ENCODE measurements around the gene FRK.
"Not testable (repeated sequence)": the region's sequence is repeated elsewhere in the genome, so short reads cannot be mapped to it uniquely, and the experiment has no call there.

Gene FRK

DNA sequence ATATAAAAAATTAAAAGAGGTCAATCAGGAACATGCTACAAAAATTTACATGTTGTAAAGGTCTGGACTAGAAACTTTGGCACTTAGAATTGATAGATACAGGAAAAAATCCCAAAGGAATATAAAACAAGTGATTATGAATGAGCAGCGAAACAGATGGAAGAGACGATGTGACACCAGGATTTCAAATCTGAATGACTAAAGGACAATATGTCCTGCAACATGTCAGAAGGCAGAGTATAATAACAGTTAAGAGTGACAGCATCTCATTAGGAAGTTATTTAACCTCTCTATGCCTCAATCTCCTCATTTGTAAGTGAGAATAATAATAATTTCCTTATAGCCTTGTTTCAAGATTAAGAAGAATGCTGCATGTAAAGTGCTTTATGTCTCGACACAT is 50.3 kb downstream of the FRK start:
- no peak for DNase-seq (ENCODE audit: low read depth in 2 of 3, low spot score in 1 of 3)

DNA sequence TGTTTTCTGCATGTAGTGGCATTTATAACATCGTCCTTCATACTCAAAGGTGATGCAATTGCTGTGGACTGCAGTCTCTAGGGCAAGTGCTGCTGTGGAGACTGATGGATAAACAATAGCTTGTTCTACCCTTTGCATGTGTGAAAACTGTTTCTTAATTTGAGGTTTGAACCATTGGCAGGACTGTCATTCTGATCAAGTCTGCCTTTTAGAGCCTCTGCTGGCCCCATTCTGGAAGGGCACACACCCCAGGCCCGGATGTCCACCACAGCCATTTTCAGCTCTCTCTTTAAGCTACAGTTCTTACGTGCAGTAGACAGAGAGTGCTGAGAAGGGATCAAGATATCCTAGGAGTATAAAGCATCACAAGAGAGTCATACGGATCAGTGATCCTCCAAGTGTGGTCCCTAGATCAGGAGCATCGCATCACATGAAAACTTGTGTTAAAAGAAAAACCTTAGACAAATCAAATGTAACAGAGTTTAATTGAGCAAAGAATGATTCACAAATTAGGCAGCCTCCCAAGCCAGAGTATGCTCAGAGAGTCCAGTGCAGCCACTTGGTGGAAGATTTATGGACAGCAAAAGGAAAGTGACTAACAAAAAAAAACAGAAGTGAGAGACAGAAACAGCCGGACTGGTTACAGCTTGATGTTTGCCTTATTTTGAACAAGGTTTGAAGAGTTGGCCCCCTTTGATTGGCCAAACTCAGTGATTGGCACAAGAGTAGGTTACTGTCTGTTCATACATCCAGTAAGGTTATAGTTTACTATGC is 52.0 kb downstream of the FRK start:
- no peak for DNase-seq (ENCODE audit: low read depth in 2 of 3, low spot score in 1 of 3)

DNA sequence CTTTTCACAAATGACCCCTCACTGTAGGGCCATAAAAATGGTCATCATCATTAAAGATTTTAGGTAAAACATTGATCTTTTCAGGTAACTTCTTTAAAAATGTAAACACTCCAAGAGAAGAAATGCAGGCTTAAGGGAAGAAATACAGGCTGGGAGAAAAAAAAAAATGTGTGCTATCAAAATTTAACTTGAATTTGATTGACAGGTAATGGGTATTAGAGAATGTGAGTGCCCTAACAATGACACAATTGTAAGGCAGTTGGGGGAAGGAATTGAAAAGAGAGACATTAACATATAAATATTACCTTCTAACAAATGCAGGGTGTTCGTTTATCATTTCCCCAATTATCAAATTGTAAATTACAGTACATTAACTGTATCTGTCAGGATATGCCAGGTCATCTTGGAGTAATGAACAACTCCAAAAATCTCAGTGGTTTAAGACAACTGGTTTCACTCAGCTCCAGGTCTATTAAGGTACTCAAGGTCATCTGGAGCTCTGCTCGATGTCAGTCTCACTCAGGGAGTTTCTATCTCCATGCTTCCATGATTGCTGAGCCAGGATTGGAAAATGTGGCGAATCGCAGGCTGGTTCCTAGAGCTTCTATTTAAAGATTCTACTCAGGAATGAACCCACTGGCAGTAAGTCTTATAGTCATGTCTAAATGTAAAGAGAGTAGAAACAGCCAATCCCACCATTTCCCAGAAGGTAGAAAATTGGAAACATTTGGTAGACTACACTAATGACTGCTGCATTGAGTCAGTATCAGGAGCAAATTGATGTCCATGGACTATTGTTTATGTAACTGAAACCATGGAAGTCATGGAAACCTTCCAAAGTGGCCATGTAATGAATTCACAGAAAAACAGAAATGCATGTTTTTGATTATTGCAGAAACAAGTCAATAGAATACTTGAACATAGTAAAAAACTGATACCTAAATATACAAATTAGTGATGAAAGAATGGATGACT is 55.6 kb downstream of the FRK start:
- no peak for DNase-seq (ENCODE audit: low read depth in 2 of 3, low spot score in 1 of 3)

DNA sequence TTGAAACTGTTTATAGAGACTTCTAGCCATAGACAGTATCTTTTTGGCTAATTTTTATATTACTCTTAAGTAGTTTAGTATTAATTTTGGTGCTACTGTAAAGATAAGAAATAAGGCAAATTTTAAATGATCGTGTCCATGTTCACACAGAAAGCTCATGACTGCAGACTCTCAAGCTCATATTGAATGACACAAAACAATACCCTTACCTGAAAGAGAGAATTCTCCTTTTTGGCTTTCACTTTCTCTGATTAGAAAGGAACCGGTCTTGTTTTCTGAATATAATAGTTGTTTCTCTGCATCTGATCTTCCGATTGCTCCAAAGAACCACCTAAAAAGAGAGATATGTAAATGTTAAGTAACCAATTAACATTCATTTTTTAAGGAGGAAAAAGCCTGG is 57.0 kb downstream of the FRK start:
- no peak for DNase-seq (ENCODE audit: low read depth in 2 of 3, low spot score in 1 of 3)

DNA sequence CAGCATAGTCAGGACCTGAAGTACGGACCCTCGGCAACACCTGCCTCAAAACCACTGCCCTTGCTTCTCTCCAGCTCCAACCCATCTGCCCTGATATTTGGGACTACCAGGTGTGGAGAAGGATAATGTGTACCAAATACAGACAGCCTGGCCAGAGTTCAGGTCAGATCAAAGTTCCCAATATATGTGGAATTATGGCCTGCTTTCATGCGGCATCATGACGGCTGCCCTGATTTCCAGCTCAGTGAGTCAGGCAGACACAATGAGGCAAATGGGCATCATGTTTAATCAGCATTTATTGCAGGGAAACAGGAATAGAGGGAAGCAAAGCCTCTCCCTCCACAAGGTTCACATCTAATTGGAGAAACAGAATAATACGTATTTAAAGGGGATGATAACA is 57.9 kb downstream of the FRK start:
- no peak for DNase-seq (ENCODE audit: low read depth in 2 of 3, low spot score in 1 of 3)

DNA sequence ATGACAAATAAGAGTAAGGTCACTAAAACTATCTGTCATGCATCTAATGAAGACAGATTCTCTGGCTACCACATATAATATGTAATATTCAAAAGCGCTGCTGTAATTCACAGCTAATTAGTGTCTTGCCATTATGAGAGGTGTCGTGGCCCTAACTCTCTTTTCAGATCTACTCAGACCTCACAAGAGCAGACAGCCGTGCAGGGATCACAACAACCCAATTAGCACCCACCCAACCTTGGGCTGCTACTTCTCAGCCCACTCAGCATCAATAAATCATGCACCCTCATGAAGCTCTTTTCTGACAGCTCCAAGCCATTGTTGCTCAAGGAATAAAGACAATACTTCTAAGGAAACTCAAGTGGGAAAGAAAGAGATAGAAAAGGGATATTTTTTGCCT is 61.5 kb downstream of the FRK start:
- DNase-seq (ENCODE audit: low read depth in 2 of 3, low spot score in 1 of 3), result no peak

DNA sequence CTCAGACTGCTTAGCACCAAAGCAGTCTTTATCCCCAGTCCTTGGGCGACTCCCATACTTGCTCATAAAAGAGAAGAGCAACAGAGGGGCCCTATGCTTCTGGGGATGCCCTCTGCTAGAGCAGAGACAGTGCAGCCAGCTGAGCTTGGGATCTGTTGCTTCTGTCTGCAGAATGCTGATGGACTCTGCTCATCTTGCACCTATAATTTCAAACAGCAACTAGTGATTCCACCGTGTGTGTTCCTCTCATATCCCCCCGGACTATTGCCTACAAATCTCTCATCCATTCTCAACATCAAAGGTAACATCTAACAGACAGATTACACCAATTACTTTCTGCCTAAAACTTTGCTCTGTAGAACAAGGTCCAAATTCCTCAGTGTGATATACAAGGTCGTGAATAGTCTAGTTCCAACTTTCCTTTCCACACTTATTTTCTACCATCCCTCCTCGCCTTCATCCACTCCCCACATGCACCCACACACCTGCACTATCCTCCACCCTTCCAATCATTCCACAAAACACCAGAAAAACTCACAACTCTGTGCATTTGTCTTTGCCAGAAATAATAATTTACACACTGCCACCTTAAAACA is 62.6 kb downstream of the FRK start:
- DNase-seq (ENCODE audit: low read depth in 2 of 3, low spot score in 1 of 3), result no peak

DNA sequence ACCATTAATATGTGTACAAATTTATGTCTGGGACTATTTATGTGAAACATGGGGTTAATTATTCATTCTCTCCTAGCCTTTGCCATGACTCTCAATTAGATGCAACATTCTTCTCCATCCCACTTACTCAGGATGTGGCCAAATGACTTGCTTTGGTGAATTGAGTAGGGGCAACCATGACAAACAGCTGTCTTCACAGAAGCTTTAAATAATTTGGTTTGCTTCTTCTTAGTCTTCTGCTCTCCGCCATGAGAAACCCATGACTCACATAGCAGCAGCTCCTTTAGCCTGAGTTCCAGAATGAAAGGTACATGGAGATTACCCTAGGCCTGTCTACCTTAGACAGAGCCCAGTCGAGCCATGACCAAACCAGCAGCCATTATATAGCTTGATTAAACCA is 74.7 kb downstream of the FRK start:
- DNase-seq (ENCODE audit: low read depth in 2 of 3, low spot score in 1 of 3), result no peak

DNA sequence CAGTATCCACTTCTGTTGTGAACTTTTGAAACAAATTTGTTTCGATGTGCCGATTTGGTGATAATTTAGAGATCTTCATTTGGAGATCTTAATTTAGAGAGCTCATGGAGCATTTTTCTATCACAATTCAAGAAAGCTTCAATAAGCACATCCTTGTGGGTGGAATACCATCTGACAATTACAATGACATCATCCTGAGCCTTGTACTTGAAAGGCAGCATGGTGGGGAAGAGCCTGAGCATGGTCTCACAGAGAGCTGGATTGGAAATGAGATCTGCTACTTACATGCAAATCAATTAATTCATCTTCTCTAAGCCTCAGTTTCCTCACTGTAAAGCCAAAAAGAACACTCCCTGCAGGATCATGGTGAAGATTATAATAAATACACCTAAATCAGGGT is 75.9 kb downstream of the FRK start:
- no peak for DNase-seq (ENCODE audit: low read depth in 2 of 3, low spot score in 1 of 3)

DNA sequence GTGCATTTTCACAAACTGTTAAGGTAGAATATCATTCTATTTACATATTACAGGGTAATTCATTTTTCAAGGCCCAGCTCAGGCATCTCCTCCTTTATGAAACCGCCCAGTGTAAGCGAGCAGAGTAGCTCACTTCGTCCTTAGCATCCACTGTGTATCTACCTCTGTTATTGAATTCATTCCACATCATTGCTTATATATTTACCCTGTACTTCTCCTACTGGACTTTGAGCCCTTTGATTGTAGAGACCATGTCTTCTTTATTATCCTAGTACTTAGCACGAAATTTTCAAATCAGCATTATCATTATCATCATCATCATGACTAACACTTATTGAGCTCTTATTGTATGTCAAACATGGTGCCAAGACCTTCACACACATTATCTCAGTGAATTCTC is 76.7 kb downstream of the FRK start:
- DNase-seq (ENCODE audit: low read depth in 2 of 3, low spot score in 1 of 3), result no peak

DNA sequence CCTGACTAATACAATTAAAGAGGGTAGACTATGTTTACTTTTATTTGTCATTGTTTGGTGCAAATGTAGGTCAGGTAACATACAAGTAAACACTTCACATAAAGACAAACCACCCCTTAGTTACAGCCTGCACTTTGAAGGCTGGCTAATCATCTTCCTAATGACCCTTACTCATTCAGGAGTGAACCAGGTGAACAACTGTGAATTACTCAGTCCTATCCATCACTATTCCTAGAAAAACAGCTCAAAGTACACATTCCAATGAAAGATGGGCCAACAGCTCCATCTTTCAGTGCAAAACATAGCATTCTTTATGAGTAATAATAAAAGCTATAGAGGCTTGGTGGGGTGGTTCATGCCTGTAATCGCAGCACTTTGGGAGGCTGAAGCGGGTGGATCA is 78.2 kb downstream of the FRK start:
- no peak for DNase-seq (ENCODE audit: low read depth in 2 of 3, low spot score in 1 of 3)

DNA sequence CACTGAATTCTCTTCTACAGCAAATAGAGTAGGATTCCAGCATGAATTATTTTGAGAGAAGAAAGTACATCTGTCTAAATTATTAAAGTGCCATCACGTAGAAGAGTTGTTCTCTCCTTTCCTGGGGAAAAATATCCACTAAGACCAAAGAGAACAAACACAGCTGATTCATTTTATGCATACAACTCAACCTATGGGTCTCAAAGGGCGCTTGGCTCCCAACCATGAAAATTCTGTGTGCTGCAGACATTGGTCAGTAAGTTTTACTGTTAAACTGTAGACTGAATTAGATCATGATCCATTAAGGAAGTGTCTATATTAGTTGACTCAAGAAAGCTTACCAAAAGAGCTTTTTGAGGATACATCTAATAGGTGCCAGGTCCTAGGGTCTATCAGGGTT is 83.5 kb downstream of the FRK start:
- DNase-seq (ENCODE audit: low read depth in 2 of 3, low spot score in 1 of 3), result no peak

DNA sequence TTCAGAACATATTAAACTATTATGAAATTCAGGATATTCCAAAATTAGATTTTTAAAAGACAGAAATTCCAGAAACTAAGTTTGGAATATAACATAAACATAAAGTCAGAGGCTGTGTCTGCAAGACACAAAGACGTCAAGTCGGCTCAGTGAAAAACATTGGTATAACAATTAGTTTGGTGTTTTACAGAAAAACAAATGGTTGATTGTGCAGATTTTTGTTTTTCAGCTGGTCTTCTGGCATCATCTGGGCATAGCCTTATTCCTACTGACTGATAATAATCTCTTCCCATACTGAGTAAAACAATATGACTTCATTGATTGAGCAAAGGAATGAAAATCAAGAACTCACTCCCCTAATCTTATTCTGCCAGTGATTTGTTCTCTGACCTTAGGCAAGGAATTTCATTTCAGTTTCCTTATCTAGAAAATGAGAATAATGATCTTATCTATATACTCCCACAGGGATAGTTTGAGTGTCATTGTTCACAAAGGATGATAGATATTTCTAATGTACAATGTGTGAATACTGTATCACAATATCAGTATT is 84.3 kb downstream of the FRK start:
- DNase-seq (ENCODE audit: low read depth in 2 of 3, low spot score in 1 of 3), result no peak

DNA sequence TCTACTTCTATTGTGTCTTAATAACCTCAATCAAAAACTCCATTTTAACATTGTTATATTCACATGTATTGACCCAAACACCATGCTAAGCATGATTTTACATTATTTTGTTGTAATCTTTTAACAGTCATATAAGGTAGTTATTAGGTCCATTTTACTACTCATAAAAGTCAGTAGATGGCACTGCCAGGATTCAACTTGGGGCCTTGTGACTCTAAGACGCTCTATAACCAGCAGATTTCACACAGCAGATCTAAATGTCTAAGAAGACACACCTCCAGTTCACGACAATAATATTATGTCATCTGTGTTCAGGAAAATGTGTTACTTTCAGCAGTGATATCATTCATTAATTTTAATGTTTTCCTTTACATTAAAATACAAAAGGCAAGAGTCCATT is 88.0 kb downstream of the FRK start:
- DNase-seq (ENCODE audit: low read depth in 2 of 3, low spot score in 1 of 3), result no peak

DNA sequence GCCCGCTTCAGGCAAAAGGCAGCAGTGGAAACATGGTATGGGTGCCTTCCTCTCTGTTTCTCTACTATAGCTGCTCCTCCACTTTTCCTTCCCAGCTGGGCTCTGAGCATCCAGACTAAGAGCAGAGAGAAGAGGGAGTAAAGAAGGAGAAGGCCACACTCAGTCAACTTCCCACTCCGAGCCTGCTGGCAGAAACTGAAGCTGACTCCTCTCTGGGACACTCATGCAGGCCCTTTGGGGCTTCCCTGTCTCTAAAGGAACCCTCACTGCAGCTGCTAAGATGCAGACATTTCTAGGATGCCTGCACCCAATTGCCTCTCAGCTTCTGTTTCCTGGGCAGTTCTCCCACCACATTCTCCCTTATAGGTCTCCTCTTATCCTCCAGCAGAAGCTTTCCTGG is 88.9 kb downstream of the FRK start:
- DNase-seq (ENCODE audit: low read depth in 2 of 3, low spot score in 1 of 3), result no peak

DNA sequence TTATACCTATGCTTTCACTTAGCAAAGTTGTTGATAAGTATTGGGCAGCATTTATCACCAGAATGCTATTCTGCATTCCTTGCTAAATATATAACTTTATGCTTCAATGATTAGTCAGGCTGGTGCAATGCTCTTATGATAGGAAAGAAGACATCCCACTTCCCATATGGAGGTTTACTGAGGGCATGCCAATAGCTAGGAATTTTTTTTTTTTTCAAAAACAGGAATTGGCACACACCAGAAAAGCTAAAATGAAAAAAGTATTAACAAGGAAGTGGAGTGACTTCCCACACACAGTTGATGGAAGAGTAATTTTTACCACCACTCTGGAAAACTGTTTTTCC is 90.8 kb downstream of the FRK start:
- DNase-seq (ENCODE audit: low read depth in 2 of 3, low spot score in 1 of 3), result no peak

DNA sequence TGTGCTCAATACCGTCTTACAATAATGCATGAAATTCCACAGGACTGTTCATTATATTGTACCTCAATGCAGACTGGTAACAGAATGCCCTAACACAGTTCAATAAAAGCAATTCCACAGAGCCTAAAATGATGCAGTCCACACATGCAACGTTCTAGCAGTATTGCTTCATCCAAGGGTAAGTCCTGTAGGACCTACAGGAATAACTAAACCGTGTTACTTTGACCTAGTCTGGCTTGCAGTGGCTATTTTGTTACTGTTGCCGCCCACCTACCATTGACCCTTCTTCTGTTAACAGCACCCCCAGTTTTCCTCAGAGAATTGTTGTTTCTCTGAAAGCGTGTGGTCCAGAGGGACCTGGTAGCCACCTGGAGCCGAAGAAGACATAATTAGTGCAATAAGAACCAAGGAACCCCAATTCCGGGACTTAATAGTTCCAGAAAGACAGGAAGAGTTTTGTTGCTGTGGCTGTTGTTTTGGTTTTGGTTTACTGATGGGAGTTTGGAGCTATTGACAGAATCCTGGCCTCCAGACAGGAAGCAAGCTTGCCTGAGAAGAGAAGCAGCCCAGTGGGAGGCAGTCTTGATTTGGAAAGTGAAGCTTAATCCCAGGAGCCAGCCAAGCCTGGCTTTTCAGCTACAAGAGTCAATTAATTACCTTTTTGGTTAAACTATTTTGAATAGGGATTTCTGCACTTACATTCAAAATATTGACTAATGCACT is 91.3 kb downstream of the FRK start:
- no peak for DNase-seq (ENCODE audit: low read depth in 2 of 3, low spot score in 1 of 3)

DNA sequence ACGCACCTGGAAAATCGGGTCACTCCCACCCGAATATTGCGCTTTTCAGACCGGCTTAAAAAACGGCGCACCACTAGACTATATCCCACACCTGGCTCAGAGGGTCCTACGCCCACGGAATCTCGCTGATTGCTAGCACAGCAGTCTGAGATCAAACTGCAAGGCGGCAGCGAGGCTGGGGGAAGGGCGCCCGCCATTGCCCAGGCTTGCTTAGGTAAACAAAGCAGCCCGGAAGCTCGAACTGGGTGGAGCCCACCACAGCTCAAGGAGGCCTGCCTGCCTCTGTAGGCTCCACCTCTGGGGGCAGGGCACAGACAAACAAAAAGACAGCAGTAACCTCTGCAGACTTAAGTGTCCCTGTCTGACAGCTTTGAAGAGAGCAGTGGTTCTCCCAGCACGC is 100.4 kb downstream of the FRK start:
- not testable (repeated sequence) for DNase-seq (ENCODE audit: low read depth in 2 of 3, low spot score in 1 of 3)

DNA sequence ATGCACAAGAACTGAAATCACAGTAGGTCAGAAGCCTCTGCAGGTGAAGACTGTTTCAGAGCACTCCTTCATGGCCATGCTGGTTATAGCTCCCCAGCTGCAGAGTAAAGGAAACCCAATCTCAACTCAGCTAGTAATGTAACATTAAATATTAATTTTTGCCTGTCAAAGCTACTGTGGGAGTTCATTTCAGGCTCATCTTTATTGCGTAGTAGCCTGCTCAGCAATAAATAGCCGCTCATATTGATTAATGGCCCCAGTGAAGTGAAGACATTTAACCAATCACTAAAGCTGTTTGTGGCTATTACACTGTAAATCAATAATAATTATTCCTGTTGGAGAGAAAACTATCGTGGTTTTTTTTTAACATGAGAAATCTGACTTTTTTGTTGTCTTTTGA is 101.7 kb downstream of the FRK start:
- DNase-seq (ENCODE audit: low read depth in 2 of 3, low spot score in 1 of 3), result no peak

DNA sequence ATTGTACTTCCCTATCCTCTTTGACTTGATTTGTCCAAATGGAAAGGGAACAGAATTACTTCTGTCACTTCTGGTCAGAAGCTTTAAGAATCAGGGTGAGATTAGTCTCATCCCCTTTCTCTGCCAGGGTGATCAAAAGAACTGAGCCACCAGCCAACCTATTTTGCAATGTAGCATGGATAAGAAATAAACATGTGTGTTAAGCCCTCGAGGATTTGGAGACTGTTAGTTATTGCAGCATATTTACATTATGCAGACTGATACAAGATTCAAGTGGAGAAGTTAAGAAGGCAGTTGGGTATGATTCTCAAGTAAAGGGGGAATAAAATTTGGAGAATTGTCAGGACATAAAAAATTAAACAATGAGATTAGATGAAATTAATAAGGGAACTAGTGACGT is 106.0 kb downstream of the FRK start:
- no peak for DNase-seq (ENCODE audit: low read depth in 2 of 3, low spot score in 1 of 3)

DNA sequence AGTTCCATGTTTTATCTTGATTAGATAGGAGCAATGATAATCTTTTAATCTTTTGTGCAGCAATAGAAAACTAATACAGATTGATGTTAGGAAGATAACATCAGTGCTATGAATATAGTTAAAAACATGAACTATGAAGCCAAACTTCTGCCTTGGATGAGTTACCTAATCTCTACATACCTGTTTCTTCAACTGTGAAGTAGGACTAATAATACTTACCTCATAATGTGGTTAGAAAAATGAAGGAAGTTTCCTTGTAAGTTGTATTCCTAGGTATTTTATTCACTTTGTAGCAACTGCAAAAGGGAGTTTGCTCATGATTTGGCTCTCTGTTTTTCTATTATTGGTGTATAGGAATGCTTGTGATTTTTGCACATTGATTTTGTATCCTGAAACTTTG is 111.9 kb downstream of the FRK start:
- no peak for DNase-seq (ENCODE audit: low read depth in 2 of 3, low spot score in 1 of 3)
